Naive thymus-derived CD4-positive, alpha-beta T cell (primary cell): ENCODE results near the gene TIMP2. TPM values are rescaled to one million over a fixed set of nuclear protein-coding genes. Genes with fewer than 3 reads are reported as not detected.
A peak's percentile ranks its signal among the peaks of the same experiment; 100 is the strongest.
"Not testable (repeated sequence)": the region's sequence is repeated elsewhere in the genome, so short reads cannot be mapped to it uniquely, and the experiment has no call there.

ENCODE experiments used
- ATAC-seq: fragments of 150-1000 bp; cut with Tn5 transposase; 2 replicates; pipeline ENCODE4 v1.10.0; 2021; ENCODE audit warnings: mild to moderate bottlenecking, moderate library complexity
- CTCF ChIA-PET: fragments of 350-600 bp; sonication (Branson Sonifier 250); formaldehyde crosslinking; loops from one replicate; lab custom pipeline; 2021; ENCODE audit warnings: antibody characterized with exemption; lab: Charles Lee
- POLR2A ChIA-PET: fragments of 350-600 bp; sonication (Branson Sonifier 250); formaldehyde crosslinking; loops from one replicate; lab custom pipeline; 2021; ENCODE audit warnings: antibody characterized with exemption, inconsistent platforms; lab: Charles Lee
- DNase-seq, 9 donors: peaks; one replicate each; pipeline versions ENCODE4 v3.0.0 to v3.0.0-alpha.2; 2020 to 2022; ENCODE audit warnings: mixed read lengths in 1 of 9
- H3K27ac ChIP-seq: one replicate; pipeline ENCODE4 v1.7.0; 2013; ENCODE audit warnings: mild to moderate bottlenecking, low read depth, low read length, moderate library complexity
- H3K27me3 ChIP-seq, 2 donors: one replicate each; pipeline ENCODE4 v1.7.0; 2013; ENCODE audit warnings: low read length in 2 of 2, mild to moderate bottlenecking in 2 of 2, moderate library complexity in 2 of 2; ENCODE audit not compliant: control insufficient read depth in 2 of 2, insufficient read depth in 2 of 2
- H3K36me3 ChIP-seq, 3 experiments: 1 replicate in 2 of 3; 2 replicates in 1 of 3; pipeline ENCODE4 v1.7.0; 2013; ENCODE audit warnings: low read length in 3 of 3, mild to moderate bottlenecking in 3 of 3, moderate library complexity in 1 of 3; ENCODE audit not compliant: insufficient read depth in 3 of 3, control insufficient read depth in 2 of 3
- H3K4me1 ChIP-seq, 2 donors: one replicate each; pipeline ENCODE4 v1.7.0; 2013; ENCODE audit warnings: low read length in 2 of 2, mild to moderate bottlenecking in 2 of 2, moderate library complexity in 1 of 2; ENCODE audit not compliant: control insufficient read depth in 2 of 2, insufficient read depth in 2 of 2
- H3K4me3 ChIP-seq: 2 replicates; pipeline ENCODE4 v1.7.0; 2013; ENCODE audit warnings: mild to moderate bottlenecking, low read length
- H3K9me3 ChIP-seq, 3 experiments: 1 replicate in 2 of 3; 2 replicates in 1 of 3; pipeline ENCODE4 v1.7.0; 2013; ENCODE audit warnings: low read length in 3 of 3; ENCODE audit not compliant: control insufficient read depth in 2 of 3
- H3K27ac Mint-ChIP-seq, 9 donors: one replicate each; pipeline ENCODE4 v1.8.0; 2020 to 2022; ENCODE audit warnings: mixed read lengths in 9 of 9, mild to moderate bottlenecking in 8 of 9, moderate library complexity in 5 of 9, inconsistent platforms in 2 of 9
- H3K27me3 Mint-ChIP-seq, 5 donors: one replicate each; pipeline ENCODE4 v1.8.0; 2021 to 2022; ENCODE audit warnings: mixed read lengths in 5 of 5, mild to moderate bottlenecking in 1 of 5
- H3K36me3 Mint-ChIP-seq, 5 donors: one replicate each; pipeline ENCODE4 v1.8.0; 2020 to 2022; ENCODE audit warnings: mixed read lengths in 5 of 5, mild to moderate bottlenecking in 3 of 5, inconsistent platforms in 1 of 5
- H3K4me1 Mint-ChIP-seq, 7 donors: one replicate each; pipeline ENCODE4 v1.8.0; 2020 to 2022; ENCODE audit warnings: mixed read lengths in 7 of 7, mild to moderate bottlenecking in 3 of 7, inconsistent platforms in 1 of 7
- H3K4me3 Mint-ChIP-seq, 10 donors: one replicate each; pipeline ENCODE4 v1.8.0; 2020 to 2022; ENCODE audit warnings: mild to moderate bottlenecking in 10 of 10, mixed read lengths in 10 of 10, moderate library complexity in 6 of 10, inconsistent platforms in 2 of 10
- H3K9me3 Mint-ChIP-seq, 11 donors: one replicate each; pipeline ENCODE4 v1.8.0; 2020 to 2022; ENCODE audit warnings: mixed read lengths in 11 of 11, mild to moderate bottlenecking in 4 of 11, inconsistent platforms in 1 of 11, moderate library complexity in 1 of 11
- intact Hi-C, 2 donors: fragments of 100-400 bp; cut with micrococcal nuclease; formaldehyde crosslinking; loops; one replicate each; pipeline ENCODE4 v1.15.1; 2023
- polyA plus RNA-seq, 2 donors: library from polyadenylated mRNA; unstranded; fragments of 300-500 nt; fragmentation: Illumina TruSeq; gene quantifications; one replicate each; pipeline ENCODE4 v1.2.3, GENCODE V29; 2021
- total RNA-seq, 6 experiments: library from RNA in 5 of 6; stranded (reverse) in 5 of 6; gene quantifications; 1 replicate in 5 of 6; 2 replicates in 1 of 6; pipeline ENCODE4 v1.2.3 and lab custom pipeline; 2021 to 2026

Gene TIMP2
- total and polyA plus RNA-seq, 7 experiments from 2014 or later = 0.23 to 46.1 (median 5.7) TPM

DNA sequence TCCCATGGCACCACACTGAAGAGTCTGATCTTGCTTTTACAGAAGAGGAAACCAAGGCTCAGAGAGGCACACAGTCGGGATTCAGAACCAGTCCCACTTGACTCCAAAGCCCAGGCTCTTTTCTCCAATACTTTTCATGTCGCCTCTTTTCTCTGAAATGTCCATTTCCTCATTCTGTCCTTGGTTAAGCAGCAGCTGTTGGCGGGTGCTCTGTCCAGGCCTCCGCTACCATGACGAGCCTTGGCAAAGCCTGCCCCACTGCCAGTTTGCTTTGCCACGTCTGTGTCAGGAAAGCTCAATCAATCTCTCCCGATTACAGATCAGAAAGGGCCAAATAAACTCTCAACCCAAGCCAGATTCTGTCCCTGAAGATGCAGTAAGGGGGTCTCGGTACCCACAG lies 13.1 kb downstream of the TIMP2 start:
- H3K27me3 Mint-ChIP-seq = peaks cover 0 to 4% (median 0%) of the 10 kb centered on the region in 5 donors

GRCh38 chr17:78911543-78911942 lies 13.6 kb downstream of the TIMP2 start:
- H3K4me3 Mint-ChIP-seq, H3K27me3 ChIP-seq, H3K9me3 ChIP-seq, H3K4me3 ChIP-seq, H3K4me1 ChIP-seq, POLR2A ChIA-PET, ATAC-seq, H3K27ac ChIP-seq, H3K9me3 Mint-ChIP-seq, intact Hi-C loops, H3K36me3 Mint-ChIP-seq, H3K27me3 Mint-ChIP-seq, H3K36me3 ChIP-seq, H3K27ac Mint-ChIP-seq, DNase-seq, CTCF ChIA-PET: not testable (repeated sequence)
- peaks cover 0 to 15% (median 5%) of the 10 kb centered on the region in 7 donors for H3K4me1 Mint-ChIP-seq

More for the DNA sequence above, 13.1 kb downstream of the TIMP2 start:
- peak overlapping the region in 1 of 9 donors; percentile 16 for H3K27ac Mint-ChIP-seq
- CTCF ChIA-PET = no interaction called here
- H3K4me1 Mint-ChIP-seq = peaks cover 0 to 15% (median 5%) of the 10 kb centered on the region in 7 donors
- Histone ChIP-seq H3K4me1 (no peaks in the 10 kb centered on the region), H3K36me3 (no peaks in the 10 kb centered on the region), H3K4me3 (no peak overlapping the region), H3K27me3 (no peaks in the 10 kb centered on the region), H3K27ac (no peak overlapping the region), H3K9me3 (no peaks in the 10 kb centered on the region)
- DNase-seq = no peak
- peaks cover 0 to 3% (median 0%) of the 10 kb centered on the region in 5 donors for H3K36me3 Mint-ChIP-seq
- no peaks in the 10 kb centered on the region for H3K9me3 Mint-ChIP-seq
- intact Hi-C loops = no loop called here
- POLR2A ChIA-PET = no interaction called here
- ATAC-seq = no peak
- no peak overlapping the region for H3K4me3 Mint-ChIP-seq

DNA sequence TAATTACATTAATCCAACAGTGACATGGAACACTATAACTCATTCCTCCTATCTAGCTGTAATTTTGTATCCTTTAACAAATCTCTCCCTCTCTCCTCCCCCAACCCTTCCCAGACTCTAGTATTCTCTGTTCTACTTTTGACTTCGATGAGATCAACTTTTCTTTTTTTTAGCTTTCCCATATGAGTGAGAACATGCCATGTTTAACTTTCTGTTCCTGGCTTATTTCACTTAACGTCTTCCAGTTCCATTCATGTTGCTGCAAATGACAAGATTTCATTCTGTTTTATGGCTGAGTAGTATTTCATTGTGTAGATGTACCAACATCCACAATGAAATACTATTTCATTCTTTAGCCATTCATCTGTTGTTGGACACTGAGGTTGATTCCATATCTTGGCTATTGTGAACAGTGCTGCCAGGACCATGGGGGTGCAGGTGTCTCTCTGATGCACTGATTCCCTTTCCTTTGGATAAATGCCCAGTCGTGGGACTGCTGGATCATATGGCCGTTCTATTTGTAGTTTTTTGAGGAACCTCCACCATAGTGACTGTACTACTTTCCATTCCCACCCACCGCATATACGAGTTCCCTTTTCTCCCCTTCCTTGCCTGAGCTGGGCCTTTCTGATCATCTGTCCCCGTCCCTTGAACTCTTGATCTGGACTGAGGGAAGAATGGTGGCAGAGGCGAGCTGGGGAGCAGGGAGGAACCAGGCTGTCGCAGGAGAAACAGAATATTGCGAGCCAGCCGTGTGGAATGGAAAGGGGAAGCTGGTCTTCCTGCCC lies 14.5 kb downstream of the TIMP2 start:
- ChIA-PET POLR2A (no interaction called here), CTCF (no interaction called here)
- ATAC-seq = peak; percentile 82

GRCh38 chr17:78908426-78908825 lies 16.8 kb downstream of the TIMP2 start:
- ChIA-PET POLR2A (no interaction called here), CTCF (no interaction called here)
- Histone ChIP-seq H3K27ac (no peak overlapping the region), H3K4me3 (no peak overlapping the region), H3K4me1 (no peaks in the 10 kb centered on the region), H3K27me3 (no peaks in the 10 kb centered on the region), H3K36me3 (no peaks in the 10 kb centered on the region), H3K9me3 (no peaks in the 10 kb centered on the region)
- H3K4me1 Mint-ChIP-seq = peaks cover 0 to 8% (median 0%) of the 10 kb centered on the region in 7 donors
- DNase-seq (no peak), ATAC-seq (no peak)
- intact Hi-C loops = no loop called here
- no peak overlapping the region for H3K4me3 Mint-ChIP-seq
- H3K27me3 Mint-ChIP-seq = peaks cover 0 to 4% (median 0%) of the 10 kb centered on the region in 5 donors
- peaks cover 0 to 3% (median 0%) of the 10 kb centered on the region in 5 donors for H3K36me3 Mint-ChIP-seq
- no peaks in the 10 kb centered on the region for H3K9me3 Mint-ChIP-seq
- no peak overlapping the region for H3K27ac Mint-ChIP-seq

More for the DNA sequence above, 14.5 kb downstream of the TIMP2 start:
- Histone ChIP-seq H3K36me3 (no peaks in the 10 kb centered on the region), H3K27ac (no peak overlapping the region), H3K27me3 (no peaks in the 10 kb centered on the region), H3K4me3 (no peak overlapping the region), H3K4me1 (no peaks in the 10 kb centered on the region), H3K9me3 (no peaks in the 10 kb centered on the region)
- Mint-ChIP-seq H3K27ac (no peak overlapping the region), H3K4me1 (peaks cover 0 to 10% (median 0%) of the 10 kb centered on the region in 7 donors), H3K9me3 (no peaks in the 10 kb centered on the region), H3K27me3 (peaks cover 0 to 2% (median 0%) of the 10 kb centered on the region in 5 donors), H3K4me3 (no peak overlapping the region), H3K36me3 (peaks cover 0 to 3% (median 0%) of the 10 kb centered on the region in 5 donors)
- no peak for DNase-seq
- intact Hi-C loops = no loop called here

DNA sequence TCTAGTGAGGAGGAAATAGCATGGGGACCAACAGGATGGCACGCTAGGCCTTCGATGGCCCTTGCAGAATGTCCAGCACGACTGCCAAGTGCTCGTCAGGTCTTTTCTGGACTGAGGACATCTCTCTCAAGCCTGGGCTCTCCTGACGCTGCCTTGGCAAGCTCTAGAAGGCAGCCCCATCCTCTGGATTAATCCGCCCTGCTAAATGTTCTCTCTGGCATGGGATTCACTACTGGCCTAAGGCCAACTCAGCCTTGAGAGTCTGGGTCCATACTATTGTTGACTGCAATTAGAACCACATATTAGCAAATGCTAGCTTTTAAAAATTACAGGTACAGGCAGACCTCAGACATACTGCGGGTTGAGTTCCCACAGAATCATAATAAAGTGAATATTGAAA lies 19.6 kb downstream of the TIMP2 start:
- no peak overlapping the region for H3K4me3 Mint-ChIP-seq

DNA sequence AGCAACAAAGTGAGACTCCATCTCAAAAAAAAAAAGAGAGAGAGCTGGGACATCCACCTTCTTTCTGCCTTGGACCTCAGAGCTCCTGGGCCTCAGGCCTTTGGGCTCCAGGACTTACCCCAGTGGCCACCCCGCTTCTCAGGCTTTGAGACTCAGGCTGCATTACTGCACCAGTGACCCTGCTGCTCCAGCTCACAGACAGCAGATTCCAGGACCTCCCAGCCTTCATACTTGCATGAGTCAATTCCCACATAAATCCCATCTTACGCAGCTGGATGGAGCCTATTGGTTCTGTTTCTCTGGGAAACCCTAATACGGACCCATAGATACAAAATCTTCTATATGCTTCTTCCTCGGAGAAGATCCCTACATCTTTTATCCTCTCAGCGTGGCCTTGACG lies 20.1 kb downstream of the TIMP2 start:
- no peaks in the 10 kb centered on the region for H3K9me3 Mint-ChIP-seq
- DNase-seq (no peak), ATAC-seq (no peak)
- Histone ChIP-seq H3K4me1 (no peaks in the 10 kb centered on the region), H3K27ac (no peak overlapping the region), H3K27me3 (no peaks in the 10 kb centered on the region), H3K36me3 (no peaks in the 10 kb centered on the region), H3K9me3 (no peaks in the 10 kb centered on the region), H3K4me3 (no peak overlapping the region)
- peaks cover 0 to 11% (median 0%) of the 10 kb centered on the region in 7 donors for H3K4me1 Mint-ChIP-seq
- no peak overlapping the region for H3K4me3 Mint-ChIP-seq
- CTCF ChIA-PET = interaction anchor here (2.0 kb wide), 1 partner anchor 39 kb away, joined by 6 read pairs; no protein-coding TSS in a partner anchor
- peaks cover 0 to 6% (median 0%) of the 10 kb centered on the region in 5 donors for H3K27me3 Mint-ChIP-seq
- H3K36me3 Mint-ChIP-seq = no peaks in the 10 kb centered on the region
- no peak overlapping the region for H3K27ac Mint-ChIP-seq
- POLR2A ChIA-PET = interaction anchor here (0.7 kb wide), 1 partner anchor 123 kb away, joined by 3 read pairs; no protein-coding TSS in a partner anchor
- intact Hi-C loops = no loop called here

More for the DNA sequence above, 19.6 kb downstream of the TIMP2 start:
- intact Hi-C loops = no loop called here
- no peaks in the 10 kb centered on the region for H3K27me3 ChIP-seq
- no peak overlapping the region for H3K4me3 ChIP-seq
- no peaks in the 10 kb centered on the region for H3K9me3 Mint-ChIP-seq
- no peak overlapping the region for H3K27ac Mint-ChIP-seq
- H3K27ac ChIP-seq = no peak overlapping the region
- DNase-seq = no peak
- H3K4me1 ChIP-seq = no peaks in the 10 kb centered on the region
- no peaks in the 10 kb centered on the region for H3K36me3 ChIP-seq
- H3K4me1 Mint-ChIP-seq = peaks cover 0 to 11% (median 0%) of the 10 kb centered on the region in 7 donors
- ATAC-seq = no peak
- no peaks in the 10 kb centered on the region for H3K36me3 Mint-ChIP-seq
- H3K9me3 ChIP-seq = no peaks in the 10 kb centered on the region
- ChIA-PET CTCF (interaction anchor here (2.0 kb wide), 1 partner anchor 40 kb away, joined by 6 read pairs; no protein-coding TSS in a partner anchor), POLR2A (interaction anchor here (0.7 kb wide), 1 partner anchor 123 kb away, joined by 3 read pairs; no protein-coding TSS in a partner anchor)
- H3K27me3 Mint-ChIP-seq = peaks cover 0 to 6% (median 0%) of the 10 kb centered on the region in 5 donors
